Measurements from ENCODE around the gene GPR42.

GPR42 gene

DNA sequence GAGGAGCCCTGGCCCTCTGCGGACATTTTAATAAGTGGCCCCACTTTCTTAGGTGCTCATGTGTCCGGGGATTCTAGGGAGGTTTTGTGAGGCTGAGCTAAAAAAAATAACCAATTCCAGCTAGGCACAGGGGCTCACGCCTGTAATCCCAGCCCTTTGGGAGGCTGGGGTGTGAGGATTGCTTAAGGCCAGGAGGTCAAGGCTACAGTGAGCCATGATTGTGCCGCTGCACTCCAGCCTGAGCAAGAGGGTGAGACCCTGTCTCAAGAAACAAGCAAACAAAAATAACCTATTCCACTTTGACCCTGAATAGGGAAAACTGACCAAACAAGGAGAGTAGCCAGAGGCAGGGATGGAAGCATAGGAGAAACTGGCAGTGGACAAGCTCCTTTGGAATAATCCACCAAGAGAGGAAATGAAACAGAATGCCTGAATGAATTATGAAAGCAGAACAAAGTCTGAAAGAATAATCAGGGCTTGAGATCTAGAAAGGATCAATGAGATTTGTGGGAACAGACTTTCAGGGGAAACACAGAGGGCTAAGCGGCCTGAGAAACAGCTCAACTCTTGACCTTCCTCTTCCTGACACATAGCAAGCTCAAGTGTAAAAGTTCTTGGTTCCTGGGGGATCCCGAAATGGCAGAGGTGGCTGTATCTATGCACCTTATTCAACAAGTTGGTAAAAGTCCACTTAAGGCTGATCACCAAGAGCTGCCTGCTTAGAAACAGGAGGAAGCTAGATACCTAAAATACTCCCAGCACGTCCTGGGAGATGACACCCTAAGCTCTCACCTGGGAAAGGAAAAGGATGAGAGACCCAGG, 47.1 kb downstream of the GPR42 start:
- no peak for DNase-seq (ENCODE audit: low read depth in 3 of 3)

DNA sequence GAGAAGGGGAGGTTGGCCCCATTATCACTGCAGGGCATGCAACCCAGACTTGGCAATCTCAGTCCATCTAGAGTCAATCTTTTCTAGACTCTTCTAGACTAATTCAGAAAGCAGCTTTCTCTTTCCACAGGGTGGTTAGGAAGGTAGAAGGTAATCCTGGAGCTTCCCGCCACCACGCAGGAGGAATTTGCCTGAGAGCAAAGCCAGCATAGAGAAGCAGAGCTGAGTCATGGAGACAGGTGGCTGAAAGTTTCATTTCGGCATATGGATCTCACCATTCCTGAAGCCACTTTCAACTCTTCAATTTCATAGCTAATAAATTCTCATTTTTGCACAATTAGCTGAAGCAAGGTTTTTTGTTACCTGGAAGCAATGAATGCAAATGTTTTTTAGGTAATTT, 48.2 kb downstream of the GPR42 start:
- DNase-seq (ENCODE audit: low read depth in 3 of 3): no peak

DNA sequence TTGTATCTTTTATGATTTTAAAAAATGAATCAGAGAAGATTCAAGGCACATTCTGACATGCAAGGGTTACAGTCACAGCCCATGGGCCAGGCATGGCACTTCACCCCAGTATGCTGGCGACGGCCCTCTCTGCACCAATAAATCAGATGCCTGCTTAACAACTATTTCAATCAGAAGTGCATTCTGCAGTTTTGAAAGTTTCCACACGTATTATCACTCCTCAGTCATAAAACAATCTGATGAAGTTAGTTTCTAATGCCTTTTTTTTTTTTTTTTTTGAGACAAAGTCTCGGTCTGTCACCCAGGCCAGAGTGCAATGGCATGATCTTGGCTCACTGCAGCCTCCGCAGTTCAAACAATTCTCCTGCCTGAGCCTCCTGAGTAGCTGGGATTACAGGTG, 48.9 kb downstream of the GPR42 start:
- DNase-seq (ENCODE audit: low read depth in 3 of 3): no peak

DNA sequence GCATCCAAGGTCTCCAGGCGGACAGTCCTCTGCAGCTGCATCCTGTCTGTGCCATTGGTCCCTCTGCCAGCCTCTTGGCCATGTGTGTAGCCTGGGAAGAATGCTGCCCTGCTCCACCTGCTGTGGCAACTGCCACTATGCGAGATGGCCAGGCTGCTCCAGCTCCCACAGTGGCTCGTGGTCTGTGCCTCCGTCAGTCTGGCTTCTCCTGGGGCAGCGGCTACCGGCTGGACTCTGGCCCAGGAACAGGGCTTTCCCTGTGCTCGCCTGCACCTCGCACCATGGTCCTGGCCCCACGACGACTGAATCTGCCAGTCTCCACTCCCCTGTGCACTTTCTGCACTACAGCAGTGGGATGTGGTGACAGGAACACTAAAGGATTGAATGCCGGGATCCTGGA, 50.5 kb downstream of the GPR42 start:
- no peak for DNase-seq (ENCODE audit: low read depth in 3 of 3)

All from stimulated activated CD4-positive, alpha-beta T cell treated with anti-CD3 and anti-CD28 coated beads, TNF-alpha, amount 100 ng/mL, for 24 hours (primary cell).